Measurements from ENCODE around the gene CXCR4.

DNA sequence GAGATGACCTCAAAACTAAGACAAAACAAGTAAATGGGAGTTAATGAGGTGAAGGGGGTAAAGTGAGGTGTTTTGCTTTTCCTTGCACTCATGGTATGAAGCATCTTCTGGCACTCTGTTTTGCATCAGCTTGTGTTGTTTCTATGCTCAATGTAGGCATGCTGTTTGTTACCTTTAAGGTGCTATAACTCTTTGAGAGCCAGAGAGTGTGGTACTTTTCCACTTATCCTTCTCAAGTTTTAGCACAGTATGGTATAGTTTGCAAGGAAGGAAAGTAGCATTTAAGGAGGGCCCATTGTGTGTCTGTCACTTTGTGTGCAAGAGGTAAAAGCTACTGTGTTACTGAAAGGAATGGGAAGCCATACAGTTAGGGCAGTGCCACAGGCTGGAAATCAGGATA, 17.5 kb upstream of the CXCR4 start:
- TF ChIP-seq EZH2phosphoT487 (IDR thresholded peaks at IDR 0.05; ENCODE audit: borderline replicate concordance, low read length) (no peak), CTCF (IDR thresholded peaks at IDR 0.05; ENCODE audit: low read depth, low read length, poor library complexity, severe bottlenecking) (no peak)

Measured in DOHH2 (cell line).